SKM-1 treated with dmso at 0.1 percent for 144 hours (cell line): ENCODE data around the gene ACSM6.
A peak's percentile ranks its signal among the peaks of the same experiment; 100 is the strongest.

Experiments used
- DNase-seq: peaks from one replicate; lab custom pipeline; 2025; ENCODE audit not compliant: unreplicated experiment; lab: John Stamatoyannopoulos, UW

Gene ACSM6

GRCh38 chr10:95266674-95267095 lies 72.6 kb downstream of the ACSM6 start:
- DNase-seq, result peak; percentile 80

- no peak for DNase-seq
These were observed 73.2 kb downstream of the ACSM6 start for GRCh38 chr10:95267251-95267650.

GRCh38 chr10:95268438-95268837 lies 74.4 kb downstream of the ACSM6 start:
- no peak for DNase-seq

- no peak for DNase-seq
These were observed 79.6 kb downstream of the ACSM6 start for GRCh38 chr10:95273393-95274312.

GRCh38 chr10:95275726-95276366 lies 81.8 kb downstream of the ACSM6 start:
- DNase-seq, result no peak

GRCh38 chr10:95276367-95277200 lies 82.5 kb downstream of the ACSM6 start:
- no peak for DNase-seq

- DNase-seq, result no peak
These were observed 83.1 kb downstream of the ACSM6 start for GRCh38 chr10:95277201-95277570.

- no peak for DNase-seq
These were observed 83.6 kb downstream of the ACSM6 start for GRCh38 chr10:95277614-95278013.
